HG03432 (cell line): ENCODE results near the gene KLHL29.

Experiments used
- ATAC-seq: cut with Tn5 transposase; IDR thresholded peaks from one replicate; pipeline ENCODE4 v1.9.1; 2021; ENCODE audit warnings: mild to moderate bottlenecking, moderate library complexity; ENCODE audit not compliant: unreplicated experiment

The KLHL29 gene

DNA sequence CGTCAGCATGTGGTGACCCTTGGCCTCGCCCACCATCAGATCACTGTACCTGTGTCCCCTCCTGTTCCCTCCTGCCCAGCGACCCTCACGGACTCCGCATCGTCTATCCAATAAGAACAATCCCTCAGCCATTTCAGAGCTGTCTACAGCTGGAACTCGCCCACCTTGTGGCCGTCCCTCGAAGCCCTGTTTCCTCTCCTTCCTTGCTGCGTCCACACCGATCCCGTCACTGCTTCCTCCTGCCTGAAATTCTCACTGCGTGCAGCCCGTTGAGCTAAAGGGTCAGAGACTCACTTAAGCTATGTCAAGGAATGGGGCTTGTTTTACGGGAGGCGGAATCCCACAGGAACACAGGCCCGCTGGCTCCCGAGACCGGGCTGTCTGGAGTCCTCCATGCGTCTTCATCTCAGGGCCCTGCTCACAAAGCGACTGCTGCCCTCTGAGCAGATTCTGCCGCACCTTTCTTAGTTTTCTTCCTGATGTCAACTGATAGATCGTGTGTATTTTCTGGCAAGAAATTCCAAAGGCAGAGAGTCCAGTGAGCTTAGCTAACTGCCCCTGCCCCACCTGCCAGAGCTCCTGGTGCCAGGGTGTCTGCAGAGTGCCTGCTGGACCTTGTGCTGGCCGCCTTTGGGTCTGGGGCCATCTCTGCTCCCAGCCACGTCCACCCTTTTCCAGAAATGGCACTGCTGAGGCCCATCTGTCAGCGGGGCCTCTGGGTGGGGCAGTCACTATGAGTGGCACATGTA is 35.3 kb downstream of the KLHL29 start:
- no peak for ATAC-seq

DNA sequence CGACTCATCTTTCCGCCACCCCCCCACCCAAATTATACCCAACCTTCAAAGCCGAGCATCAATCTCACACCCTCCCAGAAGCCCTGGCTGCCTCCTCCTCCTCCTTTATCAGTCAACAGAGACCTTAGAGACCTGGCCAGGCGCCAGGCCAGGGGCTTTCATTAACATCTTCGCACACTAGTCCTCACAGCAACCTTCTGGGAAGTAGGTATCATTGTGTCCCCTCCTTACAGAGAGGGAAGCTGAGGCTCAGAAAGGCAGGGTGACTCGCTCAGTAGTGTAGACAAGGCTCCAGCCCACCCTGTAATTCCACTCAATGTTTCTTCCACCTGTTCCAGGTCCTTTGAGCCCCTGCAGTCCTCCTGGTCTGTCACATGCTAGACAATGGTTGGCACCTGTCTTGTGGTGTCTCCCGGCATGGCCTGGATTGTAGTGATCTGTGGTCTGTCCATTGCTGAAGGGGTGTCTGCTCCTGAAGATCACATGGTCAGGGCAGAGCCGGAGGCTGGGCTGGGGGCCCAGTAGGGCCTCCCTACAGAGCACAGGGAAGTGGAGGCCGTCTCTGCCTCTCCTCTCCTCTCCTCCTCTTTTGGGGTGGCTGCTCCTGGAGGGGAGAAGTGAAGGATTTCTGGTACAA is 36.0 kb downstream of the KLHL29 start:
- no peak for ATAC-seq

DNA sequence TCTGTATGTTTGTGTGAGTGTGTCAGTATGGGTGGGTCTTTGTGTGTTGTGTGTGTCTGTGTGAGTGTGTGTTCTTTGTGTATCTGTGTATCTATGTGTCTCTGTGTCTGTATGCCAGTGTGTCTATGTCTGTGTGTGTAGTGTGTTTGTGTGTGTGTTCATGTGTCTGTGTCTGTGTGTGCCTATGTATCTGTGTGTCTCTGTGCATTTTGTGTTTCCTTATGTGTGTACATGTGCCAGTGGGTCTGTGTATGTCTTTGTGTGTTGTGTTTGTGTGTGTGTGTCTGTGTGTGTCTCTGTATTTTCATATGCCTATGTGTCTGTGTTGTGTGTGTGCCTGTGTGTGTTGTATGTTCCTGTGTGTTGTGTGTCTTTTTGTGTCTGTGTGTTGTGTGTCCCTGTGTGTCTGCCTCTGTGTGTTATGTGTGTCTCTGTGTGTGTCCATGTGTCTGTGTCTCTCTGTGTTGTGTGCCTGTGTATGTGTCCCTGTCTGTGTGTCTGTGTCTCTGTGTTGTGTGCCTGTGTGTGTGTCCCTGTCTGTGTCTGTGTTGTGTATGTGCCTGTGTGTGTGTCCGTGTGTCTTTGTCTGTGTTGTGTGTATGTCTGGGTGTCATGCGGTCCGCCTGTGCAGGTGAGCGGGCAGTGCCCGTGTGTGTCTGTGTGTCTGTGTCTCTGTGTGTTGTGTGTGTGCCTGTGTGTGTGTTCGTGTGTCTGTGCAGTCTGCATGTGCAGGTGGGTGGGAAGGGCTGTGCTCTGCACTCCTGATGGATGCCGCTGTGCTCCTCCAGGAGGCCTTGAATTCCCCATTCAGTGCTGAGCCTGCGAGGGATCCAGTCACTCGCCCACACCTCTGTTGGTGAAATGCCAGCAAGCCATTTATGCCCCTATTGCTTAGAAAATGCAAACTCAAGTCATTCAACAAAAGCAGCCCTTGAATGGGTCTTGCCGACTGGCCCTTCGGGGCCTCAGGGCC is 37.4 kb downstream of the KLHL29 start:
- ATAC-seq = no peak

DNA sequence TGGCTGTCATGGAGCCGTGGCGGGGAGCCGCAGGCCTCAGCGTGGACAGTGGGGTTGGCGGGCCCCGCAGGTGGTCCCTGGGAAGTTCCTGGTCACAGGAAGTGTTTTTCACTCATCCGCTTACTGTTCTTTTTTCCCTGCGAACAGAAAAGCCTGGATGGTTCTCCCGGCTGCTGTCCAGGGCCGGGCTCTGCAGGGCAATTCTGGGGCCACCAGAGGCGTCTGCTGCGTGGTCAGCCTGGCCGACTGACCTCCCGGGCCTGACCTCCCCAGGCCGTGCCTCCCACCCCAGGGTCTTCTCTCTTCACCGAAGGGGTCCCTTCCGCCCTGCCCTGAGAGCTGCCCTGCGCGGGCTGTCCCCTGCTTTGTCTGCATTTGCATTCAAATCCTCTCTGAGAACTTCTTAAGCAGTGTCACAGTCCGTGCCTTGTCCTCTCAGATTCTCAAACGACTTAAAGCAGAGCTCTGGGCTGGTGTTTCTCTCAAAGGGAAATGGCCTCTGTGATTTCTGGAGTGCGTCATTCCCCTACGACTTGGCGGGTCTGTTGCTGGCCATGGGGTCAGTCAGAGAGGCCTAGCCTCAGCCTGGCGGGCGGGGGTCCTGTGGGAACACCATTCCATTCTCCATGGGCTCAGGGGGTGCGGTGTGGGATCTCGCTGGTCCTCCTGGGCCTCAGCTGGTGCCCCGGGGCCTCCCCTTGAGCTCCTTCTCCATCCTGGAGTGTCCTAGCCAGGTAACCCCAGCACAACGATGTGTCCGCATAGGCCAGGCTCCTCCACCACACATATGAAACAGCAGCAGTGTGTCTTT is 38.3 kb downstream of the KLHL29 start:
- no peak for ATAC-seq

DNA sequence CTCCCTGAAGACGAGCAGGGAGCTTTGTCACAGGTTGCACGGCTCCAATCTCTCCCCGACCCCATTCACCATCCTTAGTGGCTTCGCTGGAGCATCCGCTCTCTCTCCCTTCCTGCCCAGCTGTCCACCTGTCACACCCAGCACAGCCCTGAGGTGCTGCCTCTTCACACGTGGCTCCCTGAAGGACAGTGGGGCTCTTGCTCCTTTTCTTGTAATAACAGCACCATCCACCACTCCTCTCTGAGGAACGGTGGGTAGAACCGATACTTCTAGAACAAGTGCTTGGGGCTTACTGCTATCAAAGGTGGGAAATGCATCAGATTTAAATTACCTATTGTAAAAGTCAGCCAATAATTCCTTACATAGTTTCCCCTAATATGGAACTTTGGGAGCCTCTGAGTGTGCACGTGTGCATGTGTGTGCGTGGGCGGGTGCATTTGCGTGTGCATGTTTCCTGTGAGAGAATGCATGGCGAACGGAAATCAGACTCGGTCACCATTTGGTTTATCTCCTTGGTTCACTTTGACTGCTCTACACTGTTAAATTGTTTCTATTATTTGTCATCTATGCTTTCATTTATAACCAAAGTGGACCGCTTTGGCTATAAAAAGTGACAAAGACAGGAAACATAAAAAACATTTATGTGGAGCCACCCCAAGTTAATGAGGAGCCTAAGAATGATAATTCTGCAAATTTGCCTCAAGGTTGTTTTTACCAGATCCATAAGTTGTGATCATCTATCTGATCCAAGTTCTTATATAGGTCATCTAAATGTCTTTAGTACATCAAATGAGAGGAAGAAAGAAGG is 39.1 kb downstream of the KLHL29 start:
- ATAC-seq = no peak

DNA sequence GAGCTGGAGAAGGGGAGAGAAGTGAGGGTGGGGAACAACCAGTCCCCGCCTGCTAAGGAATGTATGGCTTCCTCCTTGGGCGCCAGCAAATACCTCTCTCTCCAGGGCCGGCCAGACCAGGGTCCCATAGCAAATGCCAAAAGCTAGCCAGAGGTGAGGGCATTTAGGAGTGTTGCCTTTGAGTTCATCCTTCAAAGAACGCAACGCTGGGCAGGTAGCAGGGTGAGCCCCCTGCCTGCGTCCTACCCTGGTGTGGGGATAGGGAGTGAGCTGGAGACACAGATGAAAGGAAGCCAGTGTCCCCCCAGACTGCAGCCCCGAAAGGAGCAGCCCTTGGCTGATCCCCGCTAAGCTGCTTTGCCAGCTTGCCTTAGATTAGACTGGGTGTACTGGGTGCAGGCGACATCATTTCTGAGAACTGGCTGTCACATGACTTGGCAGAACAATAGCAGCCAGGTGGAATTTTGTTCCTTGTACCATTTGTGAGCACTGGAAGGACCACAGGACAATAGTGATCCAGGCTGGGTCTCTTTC is 40.4 kb downstream of the KLHL29 start:
- ATAC-seq = no peak

DNA sequence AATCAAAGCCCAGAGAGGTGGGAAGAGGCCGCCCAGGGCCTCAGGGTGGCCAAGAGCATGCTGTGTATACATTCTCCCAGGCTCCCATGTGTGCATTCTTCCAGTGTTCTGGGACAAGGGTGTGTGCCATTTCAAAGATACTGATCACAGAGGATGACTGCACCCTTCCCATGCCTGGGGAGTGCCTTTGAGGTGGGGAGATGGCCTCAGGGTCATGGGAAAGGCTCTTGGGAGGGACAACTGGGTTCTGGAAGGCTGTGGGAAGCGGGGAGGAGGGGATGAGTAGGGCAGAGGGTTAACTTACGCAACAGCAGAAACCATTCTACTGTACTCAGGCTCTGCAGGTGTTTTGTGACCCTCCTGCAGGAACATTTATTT is 40.9 kb downstream of the KLHL29 start:
- no peak for ATAC-seq

DNA sequence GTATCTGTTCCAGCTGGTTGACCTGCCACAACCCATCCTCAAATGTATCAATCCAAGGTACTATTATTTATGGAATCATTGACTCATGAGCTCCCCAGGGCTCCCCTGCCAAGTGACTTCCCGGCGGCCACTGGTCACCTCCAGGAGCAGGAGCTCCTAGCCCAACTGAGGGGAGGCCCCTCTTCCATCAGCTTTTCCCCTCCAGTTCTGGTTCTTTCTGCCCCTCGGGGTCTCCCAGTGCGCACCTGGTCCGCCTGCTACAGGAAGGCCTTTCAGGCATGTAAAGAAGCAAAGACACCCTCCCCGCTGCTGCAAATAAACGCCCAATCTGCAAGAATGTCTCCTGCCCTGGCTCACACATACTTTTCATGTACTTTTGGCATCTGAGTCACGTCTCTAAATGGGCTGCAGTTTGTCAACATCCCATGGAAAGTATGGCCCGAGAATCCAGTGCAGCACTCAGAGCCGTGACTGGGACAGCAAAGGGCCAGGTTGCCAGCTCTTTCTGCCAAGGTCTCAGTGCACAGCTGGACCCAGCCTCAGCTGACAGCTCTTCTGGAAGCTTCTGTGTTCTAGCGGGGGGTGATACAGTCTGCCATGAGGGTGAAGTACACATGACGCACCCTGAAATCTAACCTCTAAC is 41.4 kb downstream of the KLHL29 start:
- no peak for ATAC-seq

DNA sequence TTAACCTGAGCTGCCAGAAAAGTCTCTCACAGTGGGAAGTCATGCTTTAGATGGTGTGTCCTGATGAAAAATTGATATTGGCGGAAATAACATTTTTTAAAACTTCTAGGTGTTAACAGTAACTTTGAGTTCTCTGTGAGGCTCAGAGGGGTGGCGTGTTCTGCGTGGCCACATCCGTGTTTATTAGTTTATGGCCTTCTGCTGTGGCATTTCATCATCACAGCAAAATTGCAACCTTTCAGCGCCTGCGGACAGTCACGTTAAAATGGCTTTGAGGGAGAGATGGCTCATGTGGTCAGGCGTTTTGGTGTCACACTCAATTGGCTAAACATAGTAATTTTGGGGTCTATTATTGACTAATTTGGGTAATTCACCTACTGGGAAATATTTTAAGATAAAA is 42.4 kb downstream of the KLHL29 start:
- no peak for ATAC-seq

DNA sequence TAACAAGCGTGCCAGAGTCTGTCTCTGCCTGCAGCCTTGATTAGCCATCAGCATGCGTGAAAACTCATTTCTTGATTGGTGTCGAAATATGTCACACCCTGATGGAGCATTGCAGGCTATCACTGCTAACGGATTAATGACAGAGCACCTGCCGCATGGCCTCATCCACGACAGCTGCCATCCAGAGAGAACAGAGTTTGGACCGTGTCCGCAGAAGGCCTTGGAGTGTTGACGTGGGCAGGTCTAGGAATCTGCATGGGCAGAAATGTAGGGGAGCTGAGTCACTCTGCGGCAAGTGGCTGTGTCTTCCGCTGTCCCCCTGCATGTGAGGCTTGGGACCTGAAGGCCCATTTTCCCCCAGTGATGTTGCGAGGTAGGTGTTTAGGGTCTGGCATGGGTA is 43.0 kb downstream of the KLHL29 start:
- no peak for ATAC-seq

DNA sequence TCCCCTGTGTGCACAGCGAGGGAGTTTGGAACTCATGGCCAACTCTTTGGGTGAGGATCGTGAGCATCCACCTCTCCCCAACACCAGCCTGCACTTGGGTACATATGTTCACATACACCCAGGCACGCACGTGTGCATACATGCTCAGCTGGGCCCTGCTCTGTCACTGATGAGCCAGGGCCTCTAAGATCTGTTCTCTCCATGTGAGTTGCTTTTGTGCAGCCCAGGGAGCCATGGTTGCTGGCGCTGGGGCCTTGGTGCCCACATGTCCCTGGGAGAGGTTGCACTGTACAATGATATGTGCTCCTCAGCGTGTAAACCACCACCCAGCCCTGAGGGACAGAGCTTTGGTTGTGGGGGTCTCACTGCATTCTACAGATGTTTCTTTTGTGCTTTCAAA is 44.1 kb downstream of the KLHL29 start:
- ATAC-seq = no peak

DNA sequence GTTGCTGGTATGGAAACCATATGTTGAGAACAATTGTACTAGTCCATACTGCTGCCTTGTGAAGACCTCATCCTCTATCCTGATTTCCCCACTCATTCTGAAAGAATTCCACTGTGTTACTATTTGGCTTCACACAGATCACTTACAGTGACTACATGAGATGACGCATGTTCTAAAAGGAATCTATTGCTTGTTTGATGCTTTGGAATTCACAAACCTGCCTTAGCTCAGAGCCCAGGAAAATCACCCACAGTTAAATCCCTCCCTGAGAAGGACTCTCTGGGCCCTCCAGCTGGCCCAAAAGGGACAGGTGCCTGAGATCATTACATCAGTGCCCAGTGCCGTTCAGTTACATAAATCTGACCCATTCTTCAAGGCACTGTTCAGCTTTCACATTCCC is 45.3 kb downstream of the KLHL29 start:
- ATAC-seq = no peak

DNA sequence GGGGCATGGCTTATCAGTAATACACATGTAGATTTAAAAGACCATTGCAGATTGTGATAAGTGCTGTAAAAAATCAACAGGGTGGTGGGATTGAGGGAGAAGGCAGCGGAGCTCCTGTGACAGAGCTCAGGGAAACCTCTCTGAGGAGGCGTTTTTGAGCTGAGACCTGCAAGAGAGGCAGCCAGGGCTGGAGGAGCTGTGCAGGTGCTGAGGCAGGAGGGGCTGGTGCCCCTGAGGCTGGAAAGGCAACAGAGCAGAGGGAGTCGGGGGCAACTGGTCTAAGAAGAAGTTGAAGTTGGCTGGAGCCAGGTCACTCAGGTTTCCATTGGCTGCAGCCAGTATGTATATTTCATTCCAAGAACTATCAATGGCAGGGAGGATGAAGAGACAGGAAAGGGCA is 47.6 kb downstream of the KLHL29 start:
- ATAC-seq = no peak

DNA sequence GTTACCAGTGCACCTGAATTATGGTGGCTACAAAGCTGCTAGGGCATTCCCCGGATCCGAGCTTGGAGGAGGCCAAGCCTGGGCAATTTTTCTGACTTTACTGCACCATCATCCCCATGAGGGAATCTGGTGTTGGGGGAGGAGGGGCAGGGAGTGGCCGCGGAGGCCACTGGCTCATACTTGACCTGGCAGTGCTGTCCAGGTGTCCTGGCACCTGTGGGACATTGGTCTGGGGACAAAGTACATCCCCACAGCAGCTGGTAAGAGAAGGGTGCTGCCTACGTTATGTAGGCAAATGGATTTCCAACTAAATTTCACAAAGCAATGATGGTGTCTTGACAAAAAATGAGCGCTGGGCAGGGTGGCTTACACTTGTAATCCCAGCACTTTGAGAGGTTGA is 48.3 kb downstream of the KLHL29 start:
- no peak for ATAC-seq

DNA sequence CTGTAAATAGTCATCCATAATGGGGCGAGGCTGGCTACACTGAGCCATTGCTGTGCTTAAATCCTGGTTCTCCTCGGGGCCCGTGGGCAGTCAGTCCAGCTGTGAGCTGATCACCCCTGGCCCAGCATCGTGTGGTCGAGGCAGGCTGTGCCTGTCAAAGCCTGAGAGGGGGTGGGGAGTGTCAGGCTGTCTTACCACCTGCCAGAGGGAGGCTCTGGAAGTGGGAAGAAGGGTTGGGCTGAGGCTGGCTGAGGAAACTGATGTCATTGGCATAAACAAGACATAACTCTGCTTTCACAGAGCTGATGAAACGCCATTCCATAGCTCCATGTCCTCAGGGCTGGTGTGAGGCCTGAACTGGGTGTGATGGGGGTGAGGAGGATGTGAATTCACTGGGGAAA is 49.7 kb downstream of the KLHL29 start:
- ATAC-seq = no peak

DNA sequence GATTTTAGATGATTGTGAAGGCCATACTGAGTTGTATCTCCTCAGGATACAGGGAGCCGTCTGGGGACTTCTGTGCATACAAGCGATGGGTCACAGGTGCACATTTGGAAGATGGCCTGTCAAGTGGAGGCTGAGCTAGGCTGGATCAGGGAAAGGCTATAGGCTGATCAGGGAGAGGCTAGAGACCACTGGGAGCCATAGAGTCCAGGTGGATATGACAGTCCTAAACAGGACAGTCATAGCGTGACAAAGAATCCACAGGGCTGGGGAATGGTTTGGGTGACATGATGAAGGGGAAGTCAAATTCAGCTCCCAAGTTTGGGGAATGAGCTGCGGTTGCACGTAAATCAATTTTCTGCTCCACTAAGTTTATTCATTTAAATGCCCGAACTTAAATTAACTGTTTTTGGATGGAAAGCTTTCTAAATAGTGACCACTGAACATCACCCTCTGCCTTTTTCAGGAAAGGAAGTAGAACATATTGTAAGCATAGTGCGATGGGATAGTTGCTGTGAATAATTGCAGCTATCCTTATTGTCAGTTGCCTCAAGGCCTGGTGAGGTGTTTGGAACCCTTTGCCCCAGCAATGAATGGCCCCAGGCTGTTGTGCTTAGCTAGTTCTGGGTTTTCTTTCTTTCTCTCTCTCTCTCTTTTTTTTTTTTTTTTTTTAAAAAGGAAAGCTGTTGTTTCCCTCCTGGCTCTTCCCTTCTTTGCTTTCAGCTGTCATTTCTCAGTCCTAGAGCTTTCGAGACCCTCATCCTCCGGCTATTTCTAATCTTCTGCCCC is 50.5 kb downstream of the KLHL29 start:
- ATAC-seq = no peak

DNA sequence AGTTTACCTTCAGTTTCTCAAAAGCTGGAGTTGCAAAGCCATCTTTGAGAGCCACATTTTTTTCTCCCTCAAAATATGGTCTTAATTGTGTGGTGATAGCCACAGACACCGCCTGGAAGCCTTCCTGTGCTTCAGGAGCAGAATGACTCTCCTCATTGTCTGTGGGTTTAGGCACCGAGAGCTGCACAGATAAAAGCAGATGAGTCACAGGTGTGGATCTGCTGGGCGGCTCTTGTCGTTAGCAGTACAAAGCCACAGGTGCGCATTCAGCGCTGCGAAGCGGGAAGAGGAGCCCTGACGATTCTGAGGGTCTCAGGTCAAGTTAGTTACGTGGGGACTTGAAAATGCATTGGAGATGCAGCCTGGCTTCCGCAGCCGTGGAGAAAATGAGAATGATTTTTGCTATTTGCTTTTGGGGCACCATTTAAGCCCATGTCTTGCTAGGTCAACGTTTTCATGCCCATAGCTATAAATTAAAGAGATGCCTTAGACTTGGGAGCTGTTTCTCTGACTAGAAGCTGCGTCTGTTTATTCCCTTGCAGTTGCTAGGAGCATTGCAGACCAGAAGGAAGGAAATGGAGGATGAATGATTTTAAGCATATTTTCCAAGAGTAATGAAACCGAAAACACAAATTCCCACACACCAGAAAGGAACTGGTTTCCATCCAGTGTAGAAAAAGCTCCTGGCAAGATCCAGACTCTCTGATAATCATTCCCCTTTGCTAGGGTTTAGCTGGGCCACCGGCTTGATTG is 51.5 kb downstream of the KLHL29 start:
- no peak for ATAC-seq

DNA sequence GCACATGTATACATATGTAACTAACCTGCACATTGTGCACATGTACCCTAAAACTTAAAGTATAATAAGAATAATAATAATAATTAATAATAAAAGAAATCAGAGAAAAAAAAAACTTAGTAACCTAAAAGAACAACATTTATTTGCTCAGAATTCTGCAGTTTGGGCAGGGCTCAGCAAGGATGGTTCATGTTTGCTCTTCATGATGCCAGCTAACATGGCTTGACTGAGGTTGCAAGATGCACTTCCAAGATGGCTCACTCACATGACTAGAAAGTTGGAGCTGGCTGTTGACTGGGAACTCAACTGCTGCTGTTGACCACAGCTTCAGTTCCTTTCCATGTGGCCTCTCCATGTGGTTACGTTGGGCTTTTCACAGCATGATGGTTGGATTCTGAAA is 56.4 kb downstream of the KLHL29 start:
- ATAC-seq = no peak
